ENCODE measurements around the gene ADAMTSL1.

The ADAMTSL1 gene

GRCh38 chr9:18666986-18667772 lies 193.2 kb downstream of the ADAMTSL1 start:
- DNase-seq, result no peak

GRCh38 chr9:18668944-18669343 lies 195.0 kb downstream of the ADAMTSL1 start:
- DNase-seq, result no peak

- DNase-seq, result no peak
Measured at GRCh38 chr9:18672706-18673105, 198.8 kb downstream of the ADAMTSL1 start.

- DNase-seq, result no peak
Measured at GRCh38 chr9:18673179-18673578, 199.2 kb downstream of the ADAMTSL1 start.

- no peak for DNase-seq
Measured at GRCh38 chr9:18675332-18675731, 201.4 kb downstream of the ADAMTSL1 start.

- DNase-seq, result no peak
Measured at GRCh38 chr9:18675973-18676372, 202.0 kb downstream of the ADAMTSL1 start.

GRCh38 chr9:18676525-18676924 lies 202.6 kb downstream of the ADAMTSL1 start:
- no peak for DNase-seq

- no peak for DNase-seq
Measured at GRCh38 chr9:18678821-18679590, 205.1 kb downstream of the ADAMTSL1 start.

GRCh38 chr9:18682907-18683306 lies 209.0 kb downstream of the ADAMTSL1 start:
- DNase-seq, result no peak

- no peak for DNase-seq
Measured at GRCh38 chr9:18683312-18683711, 209.4 kb downstream of the ADAMTSL1 start.

- no peak for DNase-seq
Measured at GRCh38 chr9:18683851-18684250, 209.9 kb downstream of the ADAMTSL1 start.

- no peak for DNase-seq
Measured at GRCh38 chr9:18684593-18685317, 210.8 kb downstream of the ADAMTSL1 start.

- DNase-seq, result no peak
Measured at GRCh38 chr9:18688581-18689565, 214.9 kb downstream of the ADAMTSL1 start.

GRCh38 chr9:18689921-18690320 lies 216.0 kb downstream of the ADAMTSL1 start:
- no peak for DNase-seq

- no peak for DNase-seq
Measured at GRCh38 chr9:18692268-18692667, 218.3 kb downstream of the ADAMTSL1 start.

- DNase-seq, result no peak
Measured at GRCh38 chr9:18692962-18693361, 219.0 kb downstream of the ADAMTSL1 start.

- no peak for DNase-seq
Measured at GRCh38 chr9:18694959-18695668, 221.2 kb downstream of the ADAMTSL1 start.

- no peak for DNase-seq
Measured at GRCh38 chr9:18698992-18699391, 225.0 kb downstream of the ADAMTSL1 start.

GRCh38 chr9:18699764-18700163 lies 225.8 kb downstream of the ADAMTSL1 start:
- no peak for DNase-seq

GRCh38 chr9:18700714-18701113 lies 226.8 kb downstream of the ADAMTSL1 start:
- no peak for DNase-seq

GRCh38 chr9:18703151-18703900 lies 229.4 kb downstream of the ADAMTSL1 start:
- no peak for DNase-seq
